Neural progenitor cell (in vitro differentiated cells): Measurements from ENCODE around the gene PKNOX2.

Source experiments
- CTCF ChIP-seq: fragments of 200-600 bp; sonication (generic); IDR thresholded peaks from 2 replicates; pipeline ENCODE4 v1.5.1; 2017; ENCODE audit warnings: antibody characterized with exemption, mild to moderate bottlenecking
- EZH2 ChIP-seq: fragments of 200-600 bp; sonication (generic); IDR thresholded peaks from 2 replicates; pipeline ENCODE4 v1.6.1; 2017; ENCODE audit warnings: antibody characterized with exemption, mild to moderate bottlenecking, moderate library complexity
- EZH2phosphoT487 ChIP-seq: fragments of 200-600 bp; sonication (generic); IDR thresholded peaks from 2 replicates; pipeline ENCODE4 v1.6.1; 2017; ENCODE audit warnings: antibody characterized with exemption

GRCh38 chr11:125422681-125423080, 258.1 kb downstream of the PKNOX2 start:
- TF ChIP-seq CTCF (no peak), EZH2 (no peak), EZH2phosphoT487 (no peak)
